Measurements from ENCODE around the gene CST8. TPM values are rescaled to one million over a fixed set of nuclear protein-coding genes. Genes with fewer than 3 reads are reported as not detected.

Gene CST8
- total RNA-seq: not detected in 2 replicates

GRCh38 chr20:23490817-23491216, at the start of gene CST8:
TSS of gene CST8 (plus strand) at chr20:23491117. CDS start at chr20:23491668, 551 bp downstream.

GRCh38 chr20:23452776-23453175, 38.1 kb upstream of the CST8 start, which contains the start of gene CST11:
TSS of gene CST11 (minus strand) at chr20:23452876. CDS start at chr20:23452811, 65 bp downstream.

Other genes starting within 250 kb of the CST8 start
- gene NXT1, start 140.3 kb upstream of the CST8 start, total RNA-seq: 48.0 and 75.8 TPM in 2 replicates
- gene GZF1, start 128.9 kb upstream of the CST8 start, total RNA-seq: 6.5 and 7.1 TPM in 2 replicates
- 2.1 and 3.1 TPM in 2 replicates for gene NAPB, start 69.6 kb upstream of the CST8 start, total RNA-seq
- gene CSTL1, start 51.4 kb upstream of the CST8 start, total RNA-seq: not detected in 2 replicates
- gene CST11, start 38.2 kb upstream of the CST8 start, total RNA-seq: not detected in 2 replicates
- not detected in 2 replicates for gene CST9L, start 77.4 kb downstream of the CST8 start, total RNA-seq
- gene CST9, start 114.8 kb downstream of the CST8 start, total RNA-seq: not detected in 2 replicates
- 353 and 458 TPM in 2 replicates for gene CST3, start 146.8 kb downstream of the CST8 start, total RNA-seq
- gene CST4, start 197.9 kb downstream of the CST8 start, total RNA-seq: not detected in 2 replicates

Measured in hair follicular keratinocyte (primary cell).